Measurements from ENCODE around the gene ZNF197. TPM values are rescaled to one million over a fixed set of nuclear protein-coding genes. Genes with fewer than 3 reads are reported as not detected.

ZNF197 gene
- total RNA-seq, 2 donors from 2014 or later: 10.9 to 17.1 TPM

DNA sequence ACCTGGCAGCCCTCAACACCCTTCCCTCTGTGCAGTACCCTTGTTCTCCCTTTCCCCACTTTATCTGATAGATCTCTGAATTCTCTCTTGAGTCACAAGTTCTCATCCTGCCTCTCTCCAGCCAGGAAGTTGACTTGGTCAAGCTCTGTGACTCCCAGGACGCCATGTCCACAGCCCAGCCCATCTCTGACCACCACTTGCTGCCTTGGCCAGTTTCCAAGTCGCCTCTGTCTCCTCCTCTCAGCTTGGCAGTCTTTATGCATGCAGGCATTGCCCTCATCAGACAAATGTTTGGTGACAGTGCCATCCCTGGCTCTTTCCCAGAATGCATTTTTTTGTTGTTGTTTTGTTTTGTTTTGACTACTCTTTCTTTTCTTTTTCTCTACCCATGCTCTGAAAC lies 49.4 kb downstream of the ZNF197 start:
- H3K27me3 ChIP-seq: no peaks in the 10 kb centered on the region
- DNase-seq (no peak), ATAC-seq (no peak)
- H3K9me3 ChIP-seq: no peaks in the 10 kb centered on the region
- H3K36me3 ChIP-seq (replicated peaks in 1 of 2; ENCODE audit: insufficient read depth in 1 of 2, low read depth in 2 of 2): no peaks in the 10 kb centered on the region
- 73 to 74% methylated on average over 2 of the region's 2 CpGs for WGBS, 2 donors
- H3K27ac ChIP-seq: no peak overlapping the region
- intact Hi-C loops (cut with DNase I): no loop called here
- TF ChIP-seq, protein P1, sequence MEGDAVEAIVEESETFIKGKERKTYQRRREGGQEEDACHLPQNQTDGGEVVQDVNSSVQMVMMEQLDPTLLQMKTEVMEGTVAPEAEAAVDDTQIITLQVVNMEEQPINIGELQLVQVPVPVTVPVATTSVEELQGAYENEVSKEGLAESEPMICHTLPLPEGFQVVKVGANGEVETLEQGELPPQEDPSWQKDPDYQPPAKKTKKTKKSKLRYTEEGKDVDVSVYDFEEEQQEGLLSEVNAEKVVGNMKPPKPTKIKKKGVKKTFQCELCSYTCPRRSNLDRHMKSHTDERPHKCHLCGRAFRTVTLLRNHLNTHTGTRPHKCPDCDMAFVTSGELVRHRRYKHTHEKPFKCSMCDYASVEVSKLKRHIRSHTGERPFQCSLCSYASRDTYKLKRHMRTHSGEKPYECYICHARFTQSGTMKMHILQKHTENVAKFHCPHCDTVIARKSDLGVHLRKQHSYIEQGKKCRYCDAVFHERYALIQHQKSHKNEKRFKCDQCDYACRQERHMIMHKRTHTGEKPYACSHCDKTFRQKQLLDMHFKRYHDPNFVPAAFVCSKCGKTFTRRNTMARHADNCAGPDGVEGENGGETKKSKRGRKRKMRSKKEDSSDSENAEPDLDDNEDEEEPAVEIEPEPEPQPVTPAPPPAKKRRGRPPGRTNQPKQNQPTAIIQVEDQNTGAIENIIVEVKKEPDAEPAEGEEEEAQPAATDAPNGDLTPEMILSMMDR (IDR thresholded peaks at IDR 0.05): no peak
- no peak for TF ChIP-seq POLR2A (IDR thresholded peaks at IDR 0.05)
- H3K4me3 ChIP-seq: no peak overlapping the region
- no peaks in the 10 kb centered on the region for H3K4me1 ChIP-seq

DNA sequence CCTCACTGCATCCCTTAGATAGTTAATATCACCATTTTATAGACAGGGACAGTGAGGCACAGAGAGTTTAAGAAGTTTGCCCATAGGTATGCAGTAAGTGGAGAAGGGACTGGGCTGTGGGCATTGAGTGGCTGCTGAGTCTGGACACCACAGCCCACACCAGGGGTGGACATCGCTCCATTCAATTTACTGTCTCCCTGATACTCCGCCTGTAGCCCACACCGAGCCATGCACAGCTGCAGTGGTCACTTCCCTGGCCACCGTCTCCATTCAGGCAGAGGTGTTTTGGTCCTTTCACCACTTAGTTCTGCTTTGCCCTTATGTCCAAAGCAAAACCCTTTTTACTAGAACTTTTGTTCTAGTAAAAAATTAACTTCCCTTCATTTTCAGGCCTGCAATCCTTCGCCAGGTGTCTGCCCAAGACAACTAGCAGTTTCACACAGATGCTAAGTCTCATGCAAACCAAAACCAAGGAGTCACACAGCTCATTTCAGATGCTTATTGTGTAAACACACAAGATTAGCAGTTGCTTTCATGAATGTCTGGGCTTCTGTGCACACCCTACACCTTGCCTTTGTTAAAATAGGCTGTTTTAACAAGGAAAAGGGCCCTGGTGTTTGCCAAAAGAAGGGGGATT lies 53.8 kb downstream of the ZNF197 start:
- Histone ChIP-seq H3K4me3 (no peak overlapping the region), H3K36me3 (replicated peaks in 1 of 2; ENCODE audit: insufficient read depth in 1 of 2, low read depth in 2 of 2) (no peaks in the 10 kb centered on the region), H3K27me3 (no peaks in the 10 kb centered on the region), H3K27ac (no peak overlapping the region), H3K9me3 (no peaks in the 10 kb centered on the region), H3K4me1 (no peaks in the 10 kb centered on the region)
- no peak for ATAC-seq
- WGBS, 2 donors: 88 to 99% methylated on average over 5 of the region's 5 CpGs
- intact Hi-C loops (cut with DNase I): no loop called here
- no peak for DNase-seq
- TF ChIP-seq, protein P1 (IDR thresholded peaks at IDR 0.05): no peak
- TF ChIP-seq POLR2A (IDR thresholded peaks at IDR 0.05): no peak

DNA sequence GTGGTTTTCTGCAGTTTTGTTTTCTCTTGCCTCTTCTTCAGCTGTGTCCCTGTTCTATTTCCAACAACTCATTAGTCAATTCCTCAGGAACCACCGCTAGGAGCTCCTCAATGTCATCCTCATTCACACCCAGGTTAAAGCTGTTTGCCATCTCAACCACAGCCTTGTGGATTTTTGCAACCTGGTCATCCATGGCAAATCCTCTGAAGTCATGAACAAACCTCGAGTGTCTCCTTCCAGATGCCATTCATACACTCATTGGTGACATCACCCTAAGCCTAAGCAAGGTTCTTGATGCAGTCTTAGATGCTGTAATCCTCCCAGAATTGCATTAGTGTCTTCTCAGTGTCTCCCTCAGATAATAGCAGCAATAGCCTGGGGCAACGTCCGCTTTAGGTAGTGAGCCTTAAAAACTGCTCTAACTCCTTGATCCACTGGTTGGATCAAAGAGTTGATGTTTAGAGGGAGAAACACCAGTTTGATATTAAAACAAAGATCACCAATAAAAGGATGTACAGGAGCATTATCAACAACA lies 56.2 kb downstream of the ZNF197 start:
- no peak for ATAC-seq
- no peaks in the 10 kb centered on the region for H3K27me3 ChIP-seq
- intact Hi-C loops (cut with DNase I): no loop called here
- H3K27ac ChIP-seq: no peak overlapping the region
- WGBS, 2 donors: 94 to 100% methylated on average over 4 of the region's 4 CpGs
- TF ChIP-seq, protein P1 (IDR thresholded peaks at IDR 0.05): no peak
- no peak for TF ChIP-seq POLR2A (IDR thresholded peaks at IDR 0.05)
- no peak for DNase-seq
- H3K36me3 ChIP-seq (replicated peaks in 1 of 2; ENCODE audit: insufficient read depth in 1 of 2, low read depth in 2 of 2): no peaks in the 10 kb centered on the region
- no peak overlapping the region for H3K4me3 ChIP-seq
- no peaks in the 10 kb centered on the region for H3K9me3 ChIP-seq
- peaks cover 14% of the 10 kb centered on the region for H3K4me1 ChIP-seq

DNA sequence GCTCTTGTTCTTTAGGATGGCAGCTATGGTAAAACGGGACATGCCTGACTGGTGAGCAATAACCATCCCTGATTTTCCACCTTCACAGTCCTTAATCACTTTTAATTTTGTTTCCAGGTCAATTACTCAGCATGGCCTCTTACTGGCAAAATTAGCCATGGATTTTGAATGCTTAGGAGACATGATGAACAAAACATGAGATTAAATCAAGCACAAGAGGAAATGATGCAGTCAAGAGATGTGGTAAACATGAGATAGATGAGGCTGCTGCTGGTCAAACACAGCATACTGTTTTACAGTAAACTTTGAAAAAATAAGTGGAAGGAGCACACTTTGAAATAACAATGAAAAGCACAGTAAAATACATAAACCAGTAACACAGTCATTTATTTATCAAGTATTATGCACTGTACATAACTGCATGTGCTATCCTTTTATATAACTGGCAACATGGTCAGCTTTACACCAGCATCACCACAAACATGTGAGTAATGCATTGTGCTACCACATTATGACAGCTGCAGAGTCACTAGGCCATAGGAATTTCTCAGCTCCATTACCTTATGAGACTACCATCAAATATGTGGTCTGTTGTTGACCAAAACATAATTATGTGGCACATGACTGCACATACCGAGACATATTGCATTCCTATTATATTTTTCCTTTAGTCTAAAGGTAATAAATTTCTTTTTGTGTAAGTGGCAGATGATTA lies 57.5 kb downstream of the ZNF197 start:
- 91 to 95% methylated on average over 2 of the region's 2 CpGs for WGBS, 2 donors
- Histone ChIP-seq H3K27ac (no peak overlapping the region), H3K27me3 (no peaks in the 10 kb centered on the region), H3K9me3 (no peaks in the 10 kb centered on the region), H3K4me3 (no peak overlapping the region), H3K4me1 (peaks cover 18% of the 10 kb centered on the region), H3K36me3 (replicated peaks in 1 of 2; ENCODE audit: insufficient read depth in 1 of 2, low read depth in 2 of 2) (no peaks in the 10 kb centered on the region)
- TF ChIP-seq POLR2A (IDR thresholded peaks at IDR 0.05): no peak
- TF ChIP-seq, protein P1 (IDR thresholded peaks at IDR 0.05): no peak
- DNase-seq (no peak), ATAC-seq (no peak)
- intact Hi-C loops (cut with DNase I): no loop called here
